ENCODE measurements around the gene FHL2. TPM values are rescaled to one million over a fixed set of nuclear protein-coding genes. Genes with fewer than 3 reads are reported as not detected.
A peak's percentile ranks its signal among the peaks of the same experiment; 100 is the strongest.

FHL2 gene, protein sequence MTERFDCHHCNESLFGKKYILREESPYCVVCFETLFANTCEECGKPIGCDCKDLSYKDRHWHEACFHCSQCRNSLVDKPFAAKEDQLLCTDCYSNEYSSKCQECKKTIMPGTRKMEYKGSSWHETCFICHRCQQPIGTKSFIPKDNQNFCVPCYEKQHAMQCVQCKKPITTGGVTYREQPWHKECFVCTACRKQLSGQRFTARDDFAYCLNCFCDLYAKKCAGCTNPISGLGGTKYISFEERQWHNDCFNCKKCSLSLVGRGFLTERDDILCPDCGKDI
- 13.8 TPM for total RNA-seq
- long read RNA-seq, transcript FHL2-206 (6 exons, 1,367 nt), result minor isoform, 6 of 18 reads
- long read RNA-seq, transcript FHL2-205 (6 exons, 1,531 nt), result major isoform, 9 of 18 reads
- long read RNA-seq, partial matches to known transcripts, result 0 of 18 reads
- long read RNA-seq, other reads (novel, unspliced or antisense), result 0 of 18 reads

DNA sequence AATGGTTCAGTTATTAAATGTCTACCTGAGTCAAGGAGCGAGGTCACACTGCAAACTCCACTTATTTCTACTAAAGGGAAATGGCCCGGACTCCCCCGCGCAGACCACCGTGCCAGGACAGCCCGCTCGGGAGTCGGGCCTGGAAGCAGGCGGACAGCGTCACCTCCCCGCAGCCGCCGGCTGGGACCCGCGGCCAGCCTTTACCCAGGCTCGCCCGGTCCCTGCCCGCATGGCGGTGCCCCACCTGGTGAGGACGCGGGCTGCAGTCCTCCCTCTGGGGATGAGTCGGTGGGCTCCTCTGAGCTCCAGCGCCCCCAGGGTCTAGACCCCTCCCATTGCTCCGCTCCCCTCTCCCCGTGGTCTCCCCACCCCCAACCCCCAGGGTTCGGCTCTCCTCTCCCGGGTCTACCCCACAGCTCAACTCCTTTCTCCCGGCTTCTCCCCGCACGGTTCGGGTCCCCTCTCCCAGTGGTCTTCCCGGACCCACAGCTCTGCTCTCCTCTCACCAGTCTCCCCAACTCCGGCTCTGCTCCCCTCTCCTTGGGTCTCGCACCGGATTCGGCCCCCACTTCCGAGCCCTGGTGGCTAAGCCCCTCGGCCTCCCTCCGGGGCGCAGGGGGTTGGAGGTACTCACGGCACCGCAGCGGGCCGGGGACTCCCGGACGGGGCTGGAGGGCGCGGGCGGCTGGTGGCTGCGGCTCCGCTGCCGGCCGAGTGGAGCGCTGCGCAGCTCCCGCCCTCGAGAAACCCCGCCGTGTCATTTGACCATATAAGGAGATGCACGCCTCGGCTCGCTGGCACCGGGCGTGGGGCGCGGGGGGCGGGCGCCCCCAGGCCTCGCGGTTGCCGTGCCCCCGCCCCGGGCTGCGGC lies at the start of gene FHL2:
TSS of gene FHL2 (minus strand) at position 716 of the 871 bp plus-strand sequence. CDS start 12,535 bp downstream, outside the sequence.
- ATAC-seq, result peak; percentile 90
- Histone ChIP-seq H3K4me3 (peak within 1 kb of the TSS; percentile 56), H3K27me3 (peaks cover 18% of the 10 kb centered on the region), H3K9me3 (no peaks in the 10 kb centered on the region), H3K27ac (peak within 1 kb of the TSS; percentile 71), H3K4me1 (peaks cover 5% of the 10 kb centered on the region), H3K36me3 (no peaks in the 10 kb centered on the region)
- peak; percentile 70 for DNase-seq
- TF ChIP-seq, protein P1, sequence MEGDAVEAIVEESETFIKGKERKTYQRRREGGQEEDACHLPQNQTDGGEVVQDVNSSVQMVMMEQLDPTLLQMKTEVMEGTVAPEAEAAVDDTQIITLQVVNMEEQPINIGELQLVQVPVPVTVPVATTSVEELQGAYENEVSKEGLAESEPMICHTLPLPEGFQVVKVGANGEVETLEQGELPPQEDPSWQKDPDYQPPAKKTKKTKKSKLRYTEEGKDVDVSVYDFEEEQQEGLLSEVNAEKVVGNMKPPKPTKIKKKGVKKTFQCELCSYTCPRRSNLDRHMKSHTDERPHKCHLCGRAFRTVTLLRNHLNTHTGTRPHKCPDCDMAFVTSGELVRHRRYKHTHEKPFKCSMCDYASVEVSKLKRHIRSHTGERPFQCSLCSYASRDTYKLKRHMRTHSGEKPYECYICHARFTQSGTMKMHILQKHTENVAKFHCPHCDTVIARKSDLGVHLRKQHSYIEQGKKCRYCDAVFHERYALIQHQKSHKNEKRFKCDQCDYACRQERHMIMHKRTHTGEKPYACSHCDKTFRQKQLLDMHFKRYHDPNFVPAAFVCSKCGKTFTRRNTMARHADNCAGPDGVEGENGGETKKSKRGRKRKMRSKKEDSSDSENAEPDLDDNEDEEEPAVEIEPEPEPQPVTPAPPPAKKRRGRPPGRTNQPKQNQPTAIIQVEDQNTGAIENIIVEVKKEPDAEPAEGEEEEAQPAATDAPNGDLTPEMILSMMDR (IDR thresholded peaks at IDR 0.05), result peak; percentile 59
- intact Hi-C loops (cut with DNase I), result no loop called here

DNA sequence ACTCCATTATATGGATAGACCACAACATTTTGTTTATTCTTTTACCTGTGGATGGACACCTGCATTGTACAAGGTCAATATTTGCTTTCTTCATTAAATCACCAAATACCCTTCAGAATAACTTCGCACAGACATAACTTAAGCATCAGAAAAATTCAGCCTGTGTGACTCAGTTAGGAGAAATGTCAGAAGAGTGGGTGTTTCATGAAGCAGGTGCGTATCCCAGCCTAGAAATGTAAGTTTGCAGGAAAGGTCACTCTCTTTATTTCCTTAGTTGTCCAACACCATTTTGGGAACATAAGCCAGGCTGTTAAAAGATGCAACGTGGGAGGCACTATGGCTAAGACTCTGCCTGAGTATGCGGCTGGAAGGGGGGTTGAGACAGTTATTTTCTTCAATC lies 48.6 kb upstream of the FHL2 start:
- ATAC-seq (no peak), DNase-seq (no peak)
- no peaks in the 10 kb centered on the region for H3K36me3 ChIP-seq
- H3K27ac ChIP-seq, result no peak overlapping the region
- TF ChIP-seq, protein P1 (IDR thresholded peaks at IDR 0.05), result no peak
- no peaks in the 10 kb centered on the region for H3K4me1 ChIP-seq
- no peak overlapping the region for H3K4me3 ChIP-seq
- H3K9me3 ChIP-seq, result no peaks in the 10 kb centered on the region
- H3K27me3 ChIP-seq, result no peaks in the 10 kb centered on the region
- intact Hi-C loops (cut with DNase I), result no loop called here

DNA sequence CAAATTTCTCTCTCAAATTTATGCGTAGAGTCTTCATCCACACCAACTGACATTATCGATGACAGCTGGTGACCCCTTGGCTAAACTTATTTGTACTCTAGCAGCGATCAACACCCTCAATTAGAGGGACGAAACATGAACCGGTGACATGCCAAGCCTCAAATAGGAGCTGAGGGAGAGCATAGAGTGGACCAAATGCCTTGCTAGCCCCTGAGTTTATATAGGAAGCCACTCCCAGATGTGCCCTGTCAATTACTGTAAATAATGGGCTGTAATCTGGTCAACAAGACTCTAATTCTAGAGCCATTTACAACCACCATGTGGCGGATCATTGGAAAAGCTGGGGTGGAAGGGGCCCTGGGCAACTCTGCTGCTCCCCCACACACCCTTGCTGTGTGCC lies 47.6 kb upstream of the FHL2 start:
- TF ChIP-seq, protein P1 (IDR thresholded peaks at IDR 0.05), result no peak
- H3K4me1 ChIP-seq, result no peaks in the 10 kb centered on the region
- DNase-seq, result no peak
- no peak overlapping the region for H3K27ac ChIP-seq
- H3K27me3 ChIP-seq, result no peaks in the 10 kb centered on the region
- no peak overlapping the region for H3K4me3 ChIP-seq
- H3K9me3 ChIP-seq, result no peaks in the 10 kb centered on the region
- intact Hi-C loops (cut with DNase I), result no loop called here
- no peaks in the 10 kb centered on the region for H3K36me3 ChIP-seq
- no peak for ATAC-seq

DNA sequence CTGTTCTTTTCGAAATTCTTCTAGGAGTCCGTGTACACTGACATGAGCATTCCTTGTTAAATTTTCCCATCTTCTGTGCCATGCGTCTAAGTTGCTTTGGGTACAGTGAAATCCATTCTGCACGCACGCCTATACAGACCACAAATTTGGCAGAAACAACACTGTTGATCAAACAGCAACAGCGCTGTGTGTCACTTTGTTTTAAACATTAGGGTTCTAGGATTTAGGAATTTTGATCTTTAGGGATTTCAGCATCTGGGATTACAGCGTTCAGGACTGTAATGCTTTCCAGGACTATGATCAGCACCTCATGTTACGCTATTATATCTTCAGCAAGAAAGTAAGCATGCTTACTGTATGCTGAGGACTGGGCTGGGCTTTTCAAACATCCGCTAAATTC lies 47.1 kb upstream of the FHL2 start:
- Histone ChIP-seq H3K4me1 (no peaks in the 10 kb centered on the region), H3K36me3 (no peaks in the 10 kb centered on the region), H3K4me3 (no peak overlapping the region), H3K9me3 (no peaks in the 10 kb centered on the region), H3K27me3 (no peaks in the 10 kb centered on the region), H3K27ac (no peak overlapping the region)
- DNase-seq (no peak), ATAC-seq (no peak)
- intact Hi-C loops (cut with DNase I), result no loop called here
- TF ChIP-seq, protein P1 (IDR thresholded peaks at IDR 0.05), result no peak

DNA sequence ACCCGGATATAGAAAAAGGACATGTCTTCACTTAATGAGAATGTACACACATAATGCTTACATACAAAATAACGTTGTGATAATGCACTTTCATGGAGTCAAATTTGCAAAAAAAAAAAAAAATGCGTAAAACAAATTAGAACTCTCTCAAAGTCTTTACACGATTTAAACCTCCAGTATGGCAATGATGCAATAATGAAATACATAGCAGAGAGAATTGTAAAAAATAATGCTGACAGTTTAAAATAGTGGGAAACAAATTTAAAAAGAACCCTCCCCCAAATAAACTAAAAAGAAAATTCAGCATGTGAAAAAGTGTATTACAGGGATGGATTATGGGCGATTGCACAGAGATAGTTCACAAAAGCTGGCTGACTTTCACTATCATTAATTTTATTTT lies 46.6 kb upstream of the FHL2 start:
- H3K27ac ChIP-seq, result no peak overlapping the region
- H3K27me3 ChIP-seq, result no peaks in the 10 kb centered on the region
- ATAC-seq (no peak), DNase-seq (no peak)
- no peaks in the 10 kb centered on the region for H3K36me3 ChIP-seq
- H3K4me1 ChIP-seq, result no peaks in the 10 kb centered on the region
- TF ChIP-seq, protein P1 (IDR thresholded peaks at IDR 0.05), result no peak
- H3K4me3 ChIP-seq, result no peak overlapping the region
- no peaks in the 10 kb centered on the region for H3K9me3 ChIP-seq
- intact Hi-C loops (cut with DNase I), result no loop called here

Measured in upper lobe of right lung (tissue), 1 donor.